ENCODE results near the gene S1PR1.
"Not testable (repeated sequence)": the region's sequence is repeated elsewhere in the genome, so short reads cannot be mapped to it uniquely, and the experiment has no call there.

The S1PR1 gene

DNA sequence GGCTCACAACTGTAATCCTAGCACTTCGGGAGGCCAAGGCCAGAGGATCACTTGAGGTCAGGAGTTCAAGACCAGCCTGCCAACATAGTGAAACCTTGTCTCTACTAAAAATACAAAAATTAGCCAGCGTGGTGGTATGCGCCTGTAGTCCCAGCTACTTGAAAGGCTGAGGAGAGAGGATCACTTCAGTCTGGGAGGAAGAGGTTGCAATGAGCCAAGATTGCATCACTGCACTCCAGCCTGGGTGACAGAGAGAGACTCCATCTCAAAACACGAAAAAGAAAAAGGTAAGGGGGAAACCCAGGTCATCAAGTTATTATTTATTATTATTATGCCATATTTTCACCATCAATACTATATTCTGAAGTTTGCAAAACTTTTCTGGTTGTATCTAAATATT is 30.7 kb upstream of the S1PR1 start:
- POLR2A ChIA-PET: not testable (repeated sequence)

DNA sequence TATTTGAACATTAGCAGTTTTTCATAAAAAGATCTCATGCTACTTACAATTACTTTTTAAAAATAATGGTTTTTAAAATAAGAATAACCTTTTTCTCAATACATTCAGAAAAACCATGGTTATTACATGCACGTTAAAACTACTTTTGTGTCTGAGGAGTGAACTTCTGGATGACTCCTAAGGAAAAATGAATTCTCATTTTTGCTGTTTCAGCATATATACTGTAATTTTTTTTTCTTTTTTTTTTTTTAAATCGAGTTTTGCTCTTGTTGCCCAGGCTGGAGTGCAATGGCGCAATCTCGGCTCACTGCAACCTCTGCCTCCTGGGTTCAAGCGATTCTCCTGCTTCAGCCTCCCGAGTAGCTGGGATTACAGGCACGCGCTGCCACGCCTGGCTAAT is 29.5 kb upstream of the S1PR1 start:
- H3K27me3 ChIP-seq (replicated peaks in 2 of 5; ENCODE audit: control insufficient read depth in 4 of 5, insufficient read depth in 5 of 5, low read length in 4 of 5); POLR2A ChIA-PET: not testable (repeated sequence)

More for the DNA sequence above, 30.7 kb upstream of the S1PR1 start:
- H3K27me3 ChIP-seq (replicated peaks in 2 of 5; ENCODE audit: control insufficient read depth in 4 of 5, insufficient read depth in 5 of 5, low read length in 4 of 5); DNase-seq; H3K4me1 ChIP-seq (ENCODE audit: control extremely low read depth in 1 of 4, control insufficient read depth in 4 of 4, insufficient read depth in 4 of 4, low read length in 3 of 4); H3K9me3 ChIP-seq (ENCODE audit: control extremely low read depth in 1 of 5, control insufficient read depth in 4 of 5, insufficient read depth in 2 of 5, low read depth in 1 of 5, low read length in 4 of 5); H3K36me3 ChIP-seq (ENCODE audit: control insufficient read depth in 4 of 4, insufficient read depth in 4 of 4, low read length in 3 of 4); H3K27ac ChIP-seq (ENCODE audit: insufficient read depth in 1 of 2, low read depth in 1 of 2, low read length in 2 of 2, poor library complexity in 1 of 2, severe bottlenecking in 2 of 2); H3K4me3 ChIP-seq (ENCODE audit: control insufficient read depth in 1 of 7, extremely low read depth in 1 of 7, insufficient read depth in 4 of 7, low read depth in 2 of 7, low read length in 6 of 7): not testable (repeated sequence)
- WGBS (ENCODE audit: insufficient coverage): 96% methylated on average over 3 of the region's 4 CpGs
- CTCF ChIA-PET: interaction anchor here (1.3 kb wide), 1 partner anchor 13 kb away, joined by 3 read pairs; no protein-coding TSS in a partner anchor

DNA sequence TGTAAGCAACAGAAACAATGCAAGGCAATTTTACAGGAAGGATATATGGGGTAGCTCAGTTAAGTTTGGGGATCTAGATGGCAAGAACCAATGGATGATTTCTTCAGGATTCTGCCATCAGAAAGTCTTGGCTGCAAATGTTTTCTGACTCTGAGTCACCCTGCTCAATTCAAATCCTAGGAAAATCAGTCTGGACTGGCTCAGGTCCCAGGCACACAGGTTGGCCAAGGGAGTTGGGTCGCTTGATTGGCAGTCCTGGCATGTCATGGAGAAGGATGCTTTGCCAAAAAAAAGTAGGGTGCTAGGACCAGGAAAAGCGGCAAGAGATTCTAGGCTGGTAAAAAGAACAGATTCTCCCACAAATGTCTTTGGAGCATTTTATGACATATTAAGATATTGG is 28.9 kb upstream of the S1PR1 start:
- no peak overlapping the region for H3K4me3 ChIP-seq (ENCODE audit: control insufficient read depth in 1 of 7, extremely low read depth in 1 of 7, insufficient read depth in 4 of 7, low read depth in 2 of 7, low read length in 6 of 7)
- 100% methylated on average over 1 of the region's 2 CpGs for WGBS (ENCODE audit: insufficient coverage)
- CTCF ChIA-PET: no interaction called here
- H3K36me3 ChIP-seq (ENCODE audit: control insufficient read depth in 4 of 4, insufficient read depth in 4 of 4, low read length in 3 of 4): no peaks in the 10 kb centered on the region
- H3K27me3 ChIP-seq (replicated peaks in 2 of 5; ENCODE audit: control insufficient read depth in 4 of 5, insufficient read depth in 5 of 5, low read length in 4 of 5): no peaks in the 10 kb centered on the region
- no peak for DNase-seq
- H3K27ac ChIP-seq (ENCODE audit: insufficient read depth in 1 of 2, low read depth in 1 of 2, low read length in 2 of 2, poor library complexity in 1 of 2, severe bottlenecking in 2 of 2): no peak overlapping the region
- POLR2A ChIA-PET: no interaction called here
- H3K4me1 ChIP-seq (ENCODE audit: control extremely low read depth in 1 of 4, control insufficient read depth in 4 of 4, insufficient read depth in 4 of 4, low read length in 3 of 4): peaks cover 0 to 3% (median 0%) of the 10 kb centered on the region in 4 experiments
- no peaks in the 10 kb centered on the region for H3K9me3 ChIP-seq (ENCODE audit: control extremely low read depth in 1 of 5, control insufficient read depth in 4 of 5, insufficient read depth in 2 of 5, low read depth in 1 of 5, low read length in 4 of 5)

More for the DNA sequence above, 29.5 kb upstream of the S1PR1 start:
- H3K4me3 ChIP-seq (ENCODE audit: control insufficient read depth in 1 of 7, extremely low read depth in 1 of 7, insufficient read depth in 4 of 7, low read depth in 2 of 7, low read length in 6 of 7); H3K9me3 ChIP-seq (ENCODE audit: control extremely low read depth in 1 of 5, control insufficient read depth in 4 of 5, insufficient read depth in 2 of 5, low read depth in 1 of 5, low read length in 4 of 5); DNase-seq; H3K36me3 ChIP-seq (ENCODE audit: control insufficient read depth in 4 of 4, insufficient read depth in 4 of 4, low read length in 3 of 4); H3K4me1 ChIP-seq (ENCODE audit: control extremely low read depth in 1 of 4, control insufficient read depth in 4 of 4, insufficient read depth in 4 of 4, low read length in 3 of 4); H3K27ac ChIP-seq (ENCODE audit: insufficient read depth in 1 of 2, low read depth in 1 of 2, low read length in 2 of 2, poor library complexity in 1 of 2, severe bottlenecking in 2 of 2); CTCF ChIA-PET: not testable (repeated sequence)
- WGBS (ENCODE audit: insufficient coverage): 100% methylated on average over 6 of the region's 9 CpGs

DNA sequence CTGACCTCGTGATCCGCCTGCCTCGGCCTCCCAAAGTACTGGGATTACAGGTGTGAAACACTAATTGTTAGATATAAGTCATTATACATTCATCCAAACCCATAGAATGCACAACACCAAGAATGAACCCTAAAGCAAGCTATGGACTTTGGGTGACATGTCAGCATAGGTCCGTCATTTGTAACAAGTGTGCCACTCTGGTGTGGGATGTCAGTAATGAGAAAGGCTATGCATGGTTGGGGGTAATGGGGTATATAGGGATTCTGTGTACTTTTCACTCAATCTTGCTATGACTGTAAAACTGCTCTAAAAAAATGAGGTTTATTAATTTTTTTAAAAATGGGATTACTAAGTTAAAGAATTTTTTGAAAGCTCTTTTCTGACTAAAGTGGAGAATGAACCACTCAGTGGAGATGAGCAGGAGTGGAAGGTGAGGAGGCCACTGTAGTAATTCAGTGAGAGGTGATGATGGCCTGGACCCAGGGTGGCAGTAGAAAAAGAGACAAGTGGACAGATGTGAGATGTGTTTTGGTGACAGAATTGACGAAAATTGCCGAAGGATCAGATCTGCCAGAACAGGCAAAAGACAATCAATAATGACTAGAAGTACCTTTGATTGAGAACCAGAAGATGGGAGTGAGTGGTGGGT is 21.3 kb upstream of the S1PR1 start:
- POLR2A ChIA-PET: no interaction called here
- Histone ChIP-seq H3K27ac (ENCODE audit: insufficient read depth in 1 of 2, low read depth in 1 of 2, low read length in 2 of 2, poor library complexity in 1 of 2, severe bottlenecking in 2 of 2) (no peak overlapping the region), H3K27me3 (replicated peaks in 2 of 5; ENCODE audit: control insufficient read depth in 4 of 5, insufficient read depth in 5 of 5, low read length in 4 of 5) (no peaks in the 10 kb centered on the region), H3K36me3 (ENCODE audit: control insufficient read depth in 4 of 4, insufficient read depth in 4 of 4, low read length in 3 of 4) (no peaks in the 10 kb centered on the region), H3K4me3 (ENCODE audit: control insufficient read depth in 1 of 7, extremely low read depth in 1 of 7, insufficient read depth in 4 of 7, low read depth in 2 of 7, low read length in 6 of 7) (no peak overlapping the region), H3K4me1 (ENCODE audit: control extremely low read depth in 1 of 4, control insufficient read depth in 4 of 4, insufficient read depth in 4 of 4, low read length in 3 of 4) (no peaks in the 10 kb centered on the region), H3K9me3 (ENCODE audit: control extremely low read depth in 1 of 5, control insufficient read depth in 4 of 5, insufficient read depth in 2 of 5, low read depth in 1 of 5, low read length in 4 of 5) (no peaks in the 10 kb centered on the region)
- DNase-seq: no peak
- 100% methylated on average over 2 of the region's 6 CpGs for WGBS (ENCODE audit: insufficient coverage)
- CTCF ChIA-PET: interaction anchor here (1.2 to 1.4 kb wide), 3 partner anchors 8 to 25 kb away, joined by 3 to 4 read pairs (median 4); no protein-coding TSS in a partner anchor

DNA sequence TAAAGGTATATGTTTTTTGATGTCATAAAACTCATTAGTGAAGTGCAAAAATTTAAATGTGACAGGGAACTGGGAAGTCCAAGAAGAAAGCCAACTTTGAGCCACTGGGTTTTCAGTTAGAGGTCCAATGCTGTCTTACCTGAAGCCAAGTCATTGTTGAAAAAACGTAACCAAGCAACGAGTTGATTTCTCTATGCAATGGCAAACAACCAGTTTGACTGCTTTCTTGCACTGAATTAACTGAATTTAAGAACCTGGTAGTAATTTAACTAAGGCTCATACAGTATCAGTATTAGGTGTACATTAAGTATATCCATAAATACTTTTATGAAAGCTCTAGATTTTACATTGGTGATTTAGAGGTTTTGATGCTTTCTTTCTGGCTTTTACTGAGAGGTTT is 20.2 kb upstream of the S1PR1 start:
- POLR2A ChIA-PET: no interaction called here
- Histone ChIP-seq H3K27ac (ENCODE audit: insufficient read depth in 1 of 2, low read depth in 1 of 2, low read length in 2 of 2, poor library complexity in 1 of 2, severe bottlenecking in 2 of 2) (no peak overlapping the region), H3K4me3 (ENCODE audit: control insufficient read depth in 1 of 7, extremely low read depth in 1 of 7, insufficient read depth in 4 of 7, low read depth in 2 of 7, low read length in 6 of 7) (no peak overlapping the region), H3K36me3 (ENCODE audit: control insufficient read depth in 4 of 4, insufficient read depth in 4 of 4, low read length in 3 of 4) (no peaks in the 10 kb centered on the region), H3K4me1 (ENCODE audit: control extremely low read depth in 1 of 4, control insufficient read depth in 4 of 4, insufficient read depth in 4 of 4, low read length in 3 of 4) (peaks cover 0 to 4% (median 0%) of the 10 kb centered on the region in 4 experiments), H3K9me3 (ENCODE audit: control extremely low read depth in 1 of 5, control insufficient read depth in 4 of 5, insufficient read depth in 2 of 5, low read depth in 1 of 5, low read length in 4 of 5) (no peaks in the 10 kb centered on the region), H3K27me3 (replicated peaks in 2 of 5; ENCODE audit: control insufficient read depth in 4 of 5, insufficient read depth in 5 of 5, low read length in 4 of 5) (no peaks in the 10 kb centered on the region)
- no CpG with 5 or more reads among the region's 2 CpGs for WGBS (ENCODE audit: insufficient coverage)
- DNase-seq: no peak
- CTCF ChIA-PET: interaction anchor here (1.1 to 1.2 kb wide), 2 partner anchors 23 to 35 kb away, joined by 3 read pairs; no protein-coding TSS in a partner anchor

DNA sequence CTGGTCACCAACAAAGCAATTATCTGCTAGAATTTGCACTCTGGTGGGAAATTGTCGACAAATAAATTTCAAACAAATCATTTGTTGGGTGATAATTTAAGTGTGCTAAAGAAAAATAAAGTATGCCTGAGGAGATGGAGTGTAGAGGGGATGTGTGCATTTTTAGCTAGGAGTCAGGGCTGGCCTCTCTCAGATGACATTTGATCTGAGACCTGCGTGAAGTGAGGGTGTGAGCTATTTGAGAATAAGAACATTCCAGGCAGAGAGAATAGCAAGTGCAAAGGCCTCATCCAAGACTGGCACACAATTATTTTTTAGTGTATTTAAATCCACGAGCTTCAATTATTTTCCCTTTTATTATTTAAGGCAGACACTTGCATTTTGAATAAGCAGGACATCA is 19.7 kb upstream of the S1PR1 start:
- Histone ChIP-seq H3K4me3 (ENCODE audit: control insufficient read depth in 1 of 7, extremely low read depth in 1 of 7, insufficient read depth in 4 of 7, low read depth in 2 of 7, low read length in 6 of 7) (no peak overlapping the region), H3K4me1 (ENCODE audit: control extremely low read depth in 1 of 4, control insufficient read depth in 4 of 4, insufficient read depth in 4 of 4, low read length in 3 of 4) (peaks cover 0 to 6% (median 0%) of the 10 kb centered on the region in 4 experiments), H3K36me3 (ENCODE audit: control insufficient read depth in 4 of 4, insufficient read depth in 4 of 4, low read length in 3 of 4) (no peaks in the 10 kb centered on the region), H3K9me3 (ENCODE audit: control extremely low read depth in 1 of 5, control insufficient read depth in 4 of 5, insufficient read depth in 2 of 5, low read depth in 1 of 5, low read length in 4 of 5) (no peaks in the 10 kb centered on the region), H3K27ac (ENCODE audit: insufficient read depth in 1 of 2, low read depth in 1 of 2, low read length in 2 of 2, poor library complexity in 1 of 2, severe bottlenecking in 2 of 2) (no peak overlapping the region), H3K27me3 (replicated peaks in 2 of 5; ENCODE audit: control insufficient read depth in 4 of 5, insufficient read depth in 5 of 5, low read length in 4 of 5) (no peaks in the 10 kb centered on the region)
- WGBS (ENCODE audit: insufficient coverage): 100% methylated on average over 1 of the region's 3 CpGs
- POLR2A ChIA-PET: interaction anchor here (0.6 kb wide), 1 partner anchor 172 kb away, joined by 3 read pairs; no protein-coding TSS in a partner anchor
- DNase-seq: no peak
- CTCF ChIA-PET: no interaction called here

DNA sequence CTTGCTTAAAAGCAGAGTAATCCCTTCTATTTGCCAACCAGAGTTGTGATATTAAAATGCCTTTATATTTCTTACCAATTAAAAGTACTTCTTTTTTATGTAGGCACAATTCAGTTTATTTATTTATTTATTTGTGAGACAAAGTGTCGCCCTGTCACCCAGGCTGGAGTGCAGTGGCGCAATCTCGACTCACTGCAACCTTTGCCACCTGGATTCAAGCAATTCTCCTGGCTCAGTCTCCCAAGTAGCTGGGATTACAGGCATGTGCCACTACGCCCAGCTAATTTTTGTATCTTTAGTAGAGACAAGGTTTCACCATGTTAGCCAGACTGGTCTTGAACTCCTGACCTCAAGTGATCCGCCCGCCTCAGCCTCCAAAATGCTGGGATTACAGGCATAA is 17.9 kb upstream of the S1PR1 start:
- POLR2A ChIA-PET: not testable (repeated sequence)
- CTCF ChIA-PET: interaction anchor here (0.9 kb wide), 1 partner anchor 13 kb away, joined by 3 read pairs; no protein-coding TSS in a partner anchor

More for the DNA sequence above, 17.9 kb upstream of the S1PR1 start:
- DNase-seq; H3K36me3 ChIP-seq (ENCODE audit: control insufficient read depth in 4 of 4, insufficient read depth in 4 of 4, low read length in 3 of 4); H3K4me3 ChIP-seq (ENCODE audit: control insufficient read depth in 1 of 7, extremely low read depth in 1 of 7, insufficient read depth in 4 of 7, low read depth in 2 of 7, low read length in 6 of 7); H3K27ac ChIP-seq (ENCODE audit: insufficient read depth in 1 of 2, low read depth in 1 of 2, low read length in 2 of 2, poor library complexity in 1 of 2, severe bottlenecking in 2 of 2); H3K4me1 ChIP-seq (ENCODE audit: control extremely low read depth in 1 of 4, control insufficient read depth in 4 of 4, insufficient read depth in 4 of 4, low read length in 3 of 4); H3K27me3 ChIP-seq (replicated peaks in 2 of 5; ENCODE audit: control insufficient read depth in 4 of 5, insufficient read depth in 5 of 5, low read length in 4 of 5); H3K9me3 ChIP-seq (ENCODE audit: control extremely low read depth in 1 of 5, control insufficient read depth in 4 of 5, insufficient read depth in 2 of 5, low read depth in 1 of 5, low read length in 4 of 5): not testable (repeated sequence)
- WGBS (ENCODE audit: insufficient coverage): 96% methylated on average over 3 of the region's 6 CpGs

Data from common myeloid progenitor, CD34-positive (primary cell).